Endometrial microvascular endothelial cells (primary cell): ENCODE data around the gene ATP8A2. TPM values are rescaled to one million over a fixed set of nuclear protein-coding genes. Genes with fewer than 3 reads are reported as not detected.

Source experiments
- in situ Hi-C: cut with HindIII; loops from 2 replicates; pipeline ENCODE4 v1.10.0; 2017; ENCODE audit warnings: low sequenced_read_pairs, low pct_unique_long_range_greater_than_20kb; ENCODE audit errors: inconsistent ontology term
- total RNA-seq: library from RNA; depleted of rRNA; stranded (reverse); fragments of >200 nt; gene quantifications from one replicate; pipeline ENCODE4 v1.2.3, GENCODE V29; 2015; ENCODE audit errors: inconsistent ontology term

The ATP8A2 gene
- total RNA-seq, 1 donor from 2014 or later, result not detected

DNA sequence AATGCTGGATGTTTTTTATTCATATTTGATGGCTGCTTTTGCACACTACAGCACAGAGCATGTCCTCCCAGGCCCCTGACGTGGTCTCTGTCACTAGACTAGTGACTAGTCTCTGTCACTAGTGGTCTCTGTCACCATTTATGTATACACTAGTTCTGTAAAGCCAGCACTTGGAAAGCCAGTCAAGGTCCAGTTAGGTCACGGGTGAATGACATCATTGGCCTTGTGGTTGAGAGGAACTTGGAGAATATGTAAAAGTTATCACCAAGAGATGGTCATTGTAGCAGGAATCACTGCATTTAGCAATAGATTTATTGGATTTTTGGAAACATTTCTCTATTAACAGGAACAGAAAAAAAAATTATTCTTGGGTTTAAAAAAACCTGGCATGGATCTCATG, 607.2 kb downstream of the ATP8A2 start:
- in situ Hi-C loops, result no loop called here

DNA sequence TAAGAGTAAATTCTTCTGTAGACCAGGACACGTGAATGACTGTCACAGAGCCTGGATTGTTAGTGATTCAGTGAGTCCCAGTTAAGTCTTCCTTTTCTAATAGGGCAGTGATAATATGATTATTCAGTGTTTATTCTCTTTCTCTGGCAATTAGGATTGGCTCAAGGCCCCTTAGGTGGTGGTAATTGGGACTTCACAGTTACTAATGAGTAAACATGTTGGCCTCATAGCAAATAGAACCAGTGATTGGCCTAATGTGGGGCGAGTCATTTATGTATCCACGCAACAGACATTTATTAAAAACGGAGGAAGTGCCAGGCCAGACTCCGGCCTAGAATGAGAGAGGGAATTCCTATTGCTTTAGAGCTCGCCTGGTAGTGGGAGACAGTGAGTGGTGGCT, 607.6 kb downstream of the ATP8A2 start:
- in situ Hi-C loops, result no loop called here

DNA sequence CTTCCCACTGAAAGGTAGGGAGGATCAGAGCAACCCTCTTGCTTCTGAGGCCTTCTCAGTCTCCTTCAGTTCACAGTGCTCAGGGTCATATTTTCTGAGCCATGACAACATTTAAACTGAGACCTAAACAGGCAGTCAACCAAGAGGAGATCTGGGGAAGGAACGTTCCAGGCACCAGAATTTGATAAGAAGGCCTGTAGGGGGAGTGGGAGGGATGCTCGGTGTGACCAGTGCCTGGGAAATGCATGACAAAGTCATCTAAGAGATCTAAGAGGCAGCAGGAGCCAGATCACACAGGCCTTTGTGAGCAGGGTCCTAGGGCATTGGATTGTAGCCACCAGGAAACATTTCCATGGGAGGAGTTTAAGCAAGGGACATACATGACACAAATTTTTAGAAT, 608.5 kb downstream of the ATP8A2 start:
- in situ Hi-C loops, result no loop called here

DNA sequence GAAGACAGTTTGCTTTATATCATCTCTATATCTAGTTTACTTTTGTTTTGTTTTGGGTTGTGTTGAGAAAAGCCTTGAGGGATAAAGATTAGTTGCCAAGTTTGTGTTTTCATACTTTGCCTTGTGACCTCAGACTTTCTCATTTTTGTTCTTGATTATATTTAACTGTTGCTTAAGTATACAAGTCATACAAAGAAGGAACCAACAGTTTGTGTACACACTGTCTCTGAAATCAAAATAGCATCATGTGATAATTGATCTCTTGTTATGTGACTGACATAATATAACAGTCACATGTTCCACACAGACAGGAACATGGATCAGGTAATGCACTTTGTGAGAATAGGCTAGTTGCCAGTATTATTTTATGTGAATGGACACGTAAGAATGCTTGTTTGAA, 609.3 kb downstream of the ATP8A2 start:
- in situ Hi-C loops, result no loop called here

DNA sequence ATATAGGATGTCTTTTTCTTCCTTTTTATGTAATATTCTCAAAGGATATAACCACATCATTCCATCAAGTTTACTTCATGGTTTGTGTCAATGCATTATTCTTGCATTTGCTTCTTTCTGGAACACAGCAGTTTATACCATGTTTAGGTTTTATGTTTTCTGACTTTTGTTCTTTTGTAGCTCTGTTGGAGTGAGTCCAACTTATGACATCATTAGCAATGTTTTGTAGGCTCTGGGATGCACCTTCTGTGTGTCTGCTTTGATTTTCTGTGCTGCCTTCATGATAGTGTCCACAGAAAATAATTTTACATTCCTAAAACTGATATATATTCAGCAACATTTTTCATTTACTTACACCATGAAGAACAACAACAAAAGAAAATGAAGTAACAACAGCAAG, 611.1 kb downstream of the ATP8A2 start:
- in situ Hi-C loops, result no loop called here

DNA sequence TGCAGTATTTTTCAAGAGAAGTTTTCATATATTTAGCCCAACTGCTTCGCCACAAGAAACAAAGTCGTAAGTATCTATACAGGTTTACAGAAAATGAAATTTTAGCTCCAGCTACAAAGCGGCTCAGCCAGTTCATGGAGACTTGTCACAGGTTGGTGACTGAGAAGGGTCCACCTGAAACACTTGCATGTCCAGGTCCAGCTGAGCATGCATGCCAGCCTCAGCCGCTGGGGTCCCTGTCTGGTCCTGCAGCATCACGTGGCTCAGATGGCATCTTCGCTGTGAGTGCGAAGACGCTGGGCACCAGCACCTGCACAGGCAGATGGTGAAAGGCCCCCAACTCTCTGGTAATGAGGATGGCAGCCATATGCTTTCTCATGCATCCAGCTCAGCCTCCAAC, 616.2 kb downstream of the ATP8A2 start:
- in situ Hi-C loops, result no loop called here

DNA sequence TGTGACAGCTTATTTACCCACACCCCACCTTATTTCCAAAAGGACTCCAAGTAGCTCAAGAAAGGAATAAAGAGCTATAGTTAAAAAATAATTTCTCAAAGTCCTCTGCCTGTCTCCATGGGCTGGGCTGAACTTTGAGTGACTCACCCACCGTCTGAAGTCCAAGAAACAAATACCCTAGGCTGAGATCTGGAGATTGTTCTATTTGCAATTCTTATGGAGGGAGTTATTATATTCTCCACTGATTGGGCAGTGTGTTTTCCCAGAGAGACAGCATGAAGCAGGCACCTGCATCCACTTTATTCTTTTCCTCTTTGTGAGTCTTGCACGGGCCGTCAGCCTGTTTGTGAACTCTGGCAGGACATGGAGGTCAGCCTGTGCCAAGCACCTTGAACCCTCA, 616.9 kb downstream of the ATP8A2 start:
- in situ Hi-C loops, result no loop called here

DNA sequence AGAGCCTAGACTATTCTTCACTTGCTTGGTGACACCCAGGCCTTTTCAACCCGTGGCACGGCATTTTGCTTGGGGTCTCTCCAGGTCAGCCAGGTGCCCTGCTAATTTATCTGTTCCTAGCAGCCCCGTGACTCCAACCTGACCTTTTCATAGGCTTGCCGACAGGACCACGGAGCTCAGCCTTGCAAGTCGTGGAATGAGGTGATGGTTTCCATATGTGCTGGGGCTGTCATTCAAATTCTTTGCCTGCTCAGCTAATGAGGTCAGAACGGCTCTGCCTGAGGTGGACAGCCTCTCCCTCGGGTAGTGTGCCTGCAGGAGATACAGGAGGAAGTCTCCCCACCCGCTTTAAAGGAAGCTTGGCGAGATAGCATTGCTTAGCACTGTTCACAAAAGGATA, 619.0 kb downstream of the ATP8A2 start:
- in situ Hi-C loops, result no loop called here

DNA sequence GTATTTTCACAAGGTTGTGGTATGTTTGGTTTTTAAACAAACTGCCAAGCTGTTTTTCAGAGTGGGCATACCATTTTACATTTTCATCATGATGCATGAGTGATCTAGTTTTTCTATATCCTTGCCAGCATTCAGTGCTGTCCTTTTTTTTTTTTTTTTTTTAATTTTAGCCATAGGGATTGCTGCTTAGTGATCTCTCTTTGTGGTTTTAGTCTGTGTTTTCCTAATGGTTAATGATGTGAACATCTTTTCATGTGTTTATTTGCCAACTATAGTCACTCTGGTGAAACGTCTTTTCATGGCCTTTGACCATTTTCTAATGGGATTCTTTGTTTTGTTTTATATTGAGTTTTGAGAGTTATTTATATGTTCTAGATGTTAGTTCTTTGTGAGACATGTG, 620.3 kb downstream of the ATP8A2 start:
- in situ Hi-C loops, result no loop called here

DNA sequence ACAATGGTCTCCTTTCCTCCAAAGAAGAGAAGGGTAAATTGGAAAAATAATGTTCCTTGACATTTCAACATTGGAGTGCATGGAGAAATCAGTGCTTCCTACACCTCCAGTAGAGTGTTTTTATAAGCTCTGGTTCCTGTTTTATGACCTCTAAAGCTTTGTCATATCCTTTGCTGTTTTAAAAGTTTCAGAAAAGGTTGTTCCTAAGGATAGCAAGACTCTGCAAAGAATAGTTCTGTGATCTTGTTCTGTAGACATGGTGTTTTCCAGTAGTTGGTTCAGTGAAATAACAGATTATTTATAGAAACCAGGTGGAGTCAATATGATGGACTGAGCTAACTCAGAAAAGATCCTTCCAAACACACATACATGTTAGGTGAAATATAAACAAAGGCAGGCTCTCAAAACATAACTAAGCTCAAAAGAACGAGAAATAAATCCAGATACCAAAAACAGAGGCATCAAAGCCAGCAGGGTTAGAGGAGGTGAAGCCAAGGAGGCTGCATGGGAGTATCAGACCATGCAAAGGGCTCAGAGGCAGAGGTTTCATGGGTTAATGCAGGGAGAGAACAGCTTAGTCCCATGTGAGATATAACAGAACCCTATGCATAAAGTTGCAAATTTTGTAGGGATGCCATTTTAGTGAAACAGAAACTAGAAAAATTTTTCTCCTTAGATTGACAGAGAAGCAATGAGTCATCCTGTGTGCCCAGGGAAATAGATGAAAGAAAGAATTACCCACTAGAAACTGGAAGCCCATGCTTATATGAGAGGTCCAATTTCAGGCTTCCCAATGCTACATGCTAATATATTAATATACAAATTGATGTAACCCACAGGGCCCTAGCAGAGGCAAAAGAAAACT, 635.7 kb downstream of the ATP8A2 start:
- in situ Hi-C loops, result no loop called here

DNA sequence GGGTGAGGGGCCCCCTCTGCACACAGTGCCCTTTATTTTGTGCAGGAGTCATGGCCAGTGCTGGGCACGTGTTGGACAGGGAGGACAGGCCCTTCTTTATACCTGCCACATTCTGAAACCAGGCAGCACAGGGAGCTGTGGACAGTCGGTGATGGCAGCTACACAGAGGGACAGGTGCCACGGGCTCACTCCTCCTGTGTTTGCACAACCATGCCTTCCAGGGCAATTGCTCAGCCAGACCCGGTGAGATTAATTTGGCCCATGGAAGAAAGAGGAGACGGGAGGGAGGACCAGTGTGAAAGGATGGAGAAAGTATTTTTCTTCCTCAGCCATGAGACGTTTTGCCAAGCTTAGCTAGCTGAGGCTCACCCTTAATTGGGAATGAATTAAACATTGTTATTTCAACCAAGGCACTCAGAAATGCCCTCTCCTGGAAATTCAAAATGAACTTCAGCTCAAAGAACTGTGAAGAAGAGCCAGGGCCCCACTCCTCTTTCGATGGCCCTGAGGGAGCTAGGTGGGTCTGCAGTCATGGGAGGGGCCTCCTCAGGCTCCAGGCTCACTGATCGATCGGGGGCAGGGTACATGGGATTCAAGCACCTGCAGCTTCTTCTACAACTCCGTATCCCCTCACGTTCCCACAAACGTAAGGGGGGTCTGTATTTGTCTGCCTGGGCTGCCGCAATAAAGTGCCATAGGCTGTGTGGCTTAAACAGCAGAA, 638.9 kb downstream of the ATP8A2 start:
- in situ Hi-C loops, result no loop called here

DNA sequence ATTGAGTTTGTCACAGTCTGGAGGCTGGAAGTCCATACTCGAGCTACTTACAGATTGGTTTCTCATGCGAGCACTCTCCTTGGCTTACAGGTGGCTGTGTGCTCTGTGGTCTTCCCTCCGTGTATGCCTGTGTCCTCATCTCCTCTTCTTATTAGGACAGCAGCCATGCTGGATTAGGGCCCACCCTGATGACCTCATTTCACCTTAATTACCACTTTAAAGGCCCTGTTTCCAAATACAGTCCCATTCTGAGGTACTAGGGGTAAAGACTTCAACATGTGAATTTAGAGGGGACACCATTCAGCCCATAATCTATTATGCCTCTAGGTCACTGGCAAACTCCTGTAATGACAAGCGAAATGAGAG, 639.4 kb downstream of the ATP8A2 start:
- in situ Hi-C loops, result no loop called here

DNA sequence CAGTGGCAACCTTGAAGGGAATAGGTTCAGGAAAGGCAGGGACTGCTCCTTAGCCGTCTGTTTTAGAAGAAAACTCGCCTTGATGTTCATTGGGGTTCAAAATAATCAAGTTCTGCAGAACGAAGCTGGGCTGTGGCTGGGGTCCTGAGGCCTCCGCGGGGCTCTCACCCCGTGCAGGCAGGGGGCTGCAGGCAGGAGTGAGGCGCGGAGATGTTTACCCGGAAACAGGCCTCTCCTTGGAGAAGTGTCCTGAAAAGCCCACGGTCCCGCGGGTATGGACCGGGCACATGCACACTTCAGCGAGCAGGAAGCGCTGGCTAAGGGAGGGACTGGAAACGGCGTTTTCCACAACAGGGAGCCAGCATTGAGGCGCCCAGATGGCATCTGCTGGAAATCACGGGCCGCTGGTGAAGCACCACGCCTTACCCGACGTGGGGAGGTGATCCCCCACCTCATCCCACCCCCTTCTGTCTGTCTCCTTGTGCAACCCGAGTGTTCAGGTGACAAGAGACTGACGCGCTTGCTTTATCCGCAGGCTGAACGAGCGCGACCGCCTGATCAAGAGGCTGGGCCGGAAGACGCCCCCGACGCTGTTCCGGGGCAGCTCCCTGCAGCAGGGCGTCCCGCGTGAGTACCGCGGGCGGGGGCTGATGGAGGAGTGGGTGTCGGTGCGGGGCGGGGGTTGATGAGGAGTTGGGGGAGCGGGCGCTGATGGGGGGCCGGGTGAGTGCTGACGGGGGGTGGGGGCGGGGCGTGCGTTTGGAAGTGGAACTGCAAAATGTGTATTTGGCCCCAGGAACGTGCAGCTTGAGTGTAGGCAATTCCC, 640.4 kb downstream of the ATP8A2 start:
- in situ Hi-C loops, result no loop called here

DNA sequence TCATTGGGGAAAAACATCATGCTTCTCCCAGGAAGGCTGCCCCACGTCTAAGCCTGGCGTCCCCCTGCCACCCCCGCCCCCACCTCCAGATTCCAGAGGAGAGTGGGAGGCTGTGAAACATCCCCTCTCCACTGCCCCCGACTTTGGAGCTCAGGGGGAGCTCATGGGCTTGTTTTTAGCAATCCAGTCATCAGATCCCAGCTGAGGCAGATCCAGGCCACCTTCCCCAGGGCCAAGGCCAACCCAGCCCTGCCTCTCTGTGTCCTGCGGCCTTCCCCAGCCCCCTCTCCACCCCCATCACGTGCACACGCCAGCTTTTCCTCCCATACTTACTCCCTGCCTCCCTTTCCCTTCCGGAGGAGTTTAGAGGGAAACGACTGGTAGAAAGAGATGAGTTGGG, 641.2 kb downstream of the ATP8A2 start:
- in situ Hi-C loops, result no loop called here

DNA sequence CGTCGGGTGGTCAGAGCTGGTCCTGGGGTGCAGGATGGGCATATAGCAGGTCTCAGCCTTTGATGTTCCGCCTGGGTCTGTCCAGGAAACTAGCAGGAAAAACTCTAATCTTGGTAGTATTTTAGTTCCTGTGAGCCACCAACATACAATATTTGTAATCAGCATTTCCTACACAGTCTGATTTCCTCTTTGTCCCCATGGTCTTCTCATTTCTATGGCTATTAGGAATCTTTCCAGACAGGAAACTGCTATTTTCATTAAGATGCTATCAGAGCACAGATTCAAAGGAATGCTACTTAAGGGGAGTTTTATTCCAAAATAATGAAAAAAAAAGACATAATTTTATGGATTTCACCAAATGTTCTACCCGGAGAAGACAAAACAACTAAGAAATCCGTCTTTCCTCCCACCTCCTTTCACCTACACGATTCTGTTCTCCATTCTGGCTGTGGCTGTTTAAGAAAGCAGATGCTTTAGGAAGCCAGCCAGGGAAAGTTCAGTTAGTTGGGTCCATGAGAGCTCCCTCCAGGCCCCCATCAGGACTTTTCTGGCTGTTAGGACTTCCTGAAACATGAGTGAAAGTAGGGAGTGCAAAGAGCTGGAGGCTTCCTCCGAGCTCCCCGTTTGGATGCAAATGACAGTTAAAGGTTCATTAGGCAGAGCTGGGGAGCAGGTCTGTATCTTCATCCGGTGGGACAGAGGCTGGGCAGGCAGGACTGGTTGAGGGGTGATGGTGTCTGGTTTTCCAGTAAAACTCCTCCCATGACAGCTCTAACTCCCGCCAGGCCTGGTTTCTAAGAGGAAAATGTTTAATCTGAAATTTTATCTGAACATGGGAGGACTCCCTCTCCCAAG, 643.7 kb downstream of the ATP8A2 start:
- in situ Hi-C loops, result no loop called here

DNA sequence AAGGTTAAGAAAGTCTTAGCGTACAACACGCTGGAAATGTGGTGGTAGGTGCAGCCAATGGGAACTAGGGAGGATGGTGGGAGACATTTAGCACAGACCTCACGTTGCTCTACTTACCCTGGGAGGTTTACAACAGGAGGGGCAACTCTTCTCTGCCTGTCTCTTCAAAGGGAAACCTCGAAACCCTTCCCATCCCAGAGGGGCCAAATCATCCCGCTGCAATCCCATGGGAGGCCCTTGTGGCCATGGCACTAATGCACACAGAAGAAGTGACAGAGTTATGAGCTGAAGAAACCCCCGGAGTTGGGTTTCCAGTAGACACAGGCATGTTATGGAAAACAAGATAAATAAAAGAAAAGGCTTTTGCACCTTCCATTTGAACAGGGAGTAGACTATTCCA, 644.4 kb downstream of the ATP8A2 start:
- in situ Hi-C loops, result no loop called here

DNA sequence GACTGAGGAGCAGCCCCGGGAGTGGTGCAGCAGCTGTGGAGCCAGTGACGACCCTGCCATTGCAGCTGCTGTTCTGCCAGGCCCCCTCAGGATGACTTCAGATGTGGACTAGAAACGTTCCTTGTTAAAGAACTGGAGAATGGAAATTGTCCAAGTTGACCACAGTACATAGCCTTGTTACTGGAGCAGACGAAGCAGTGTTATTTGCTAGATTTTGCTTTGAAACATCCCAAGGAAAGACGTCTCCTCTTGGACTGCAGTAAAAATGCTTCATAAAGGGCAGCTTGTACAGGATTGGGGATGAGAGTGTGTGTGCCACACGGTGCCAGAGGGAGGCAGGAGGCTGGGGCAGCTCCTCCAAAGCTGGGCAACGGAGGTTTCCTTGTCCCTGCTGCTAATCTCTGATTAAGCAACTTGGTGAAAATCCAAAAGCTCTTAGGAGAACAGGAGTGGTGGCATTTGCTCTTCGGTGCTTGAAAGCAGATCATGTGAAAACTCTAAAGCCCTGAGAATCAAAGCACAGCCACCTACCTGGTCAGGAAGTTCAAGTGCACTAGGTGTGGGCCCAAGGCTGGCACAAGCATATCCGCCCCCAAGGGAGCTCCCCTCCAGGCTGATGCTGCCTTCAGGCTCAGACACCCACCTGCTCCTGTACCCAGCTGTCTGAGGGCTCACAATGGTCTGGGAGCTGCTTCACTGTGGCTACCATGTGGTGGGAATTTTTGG, 645.6 kb downstream of the ATP8A2 start:
- in situ Hi-C loops, result no loop called here

DNA sequence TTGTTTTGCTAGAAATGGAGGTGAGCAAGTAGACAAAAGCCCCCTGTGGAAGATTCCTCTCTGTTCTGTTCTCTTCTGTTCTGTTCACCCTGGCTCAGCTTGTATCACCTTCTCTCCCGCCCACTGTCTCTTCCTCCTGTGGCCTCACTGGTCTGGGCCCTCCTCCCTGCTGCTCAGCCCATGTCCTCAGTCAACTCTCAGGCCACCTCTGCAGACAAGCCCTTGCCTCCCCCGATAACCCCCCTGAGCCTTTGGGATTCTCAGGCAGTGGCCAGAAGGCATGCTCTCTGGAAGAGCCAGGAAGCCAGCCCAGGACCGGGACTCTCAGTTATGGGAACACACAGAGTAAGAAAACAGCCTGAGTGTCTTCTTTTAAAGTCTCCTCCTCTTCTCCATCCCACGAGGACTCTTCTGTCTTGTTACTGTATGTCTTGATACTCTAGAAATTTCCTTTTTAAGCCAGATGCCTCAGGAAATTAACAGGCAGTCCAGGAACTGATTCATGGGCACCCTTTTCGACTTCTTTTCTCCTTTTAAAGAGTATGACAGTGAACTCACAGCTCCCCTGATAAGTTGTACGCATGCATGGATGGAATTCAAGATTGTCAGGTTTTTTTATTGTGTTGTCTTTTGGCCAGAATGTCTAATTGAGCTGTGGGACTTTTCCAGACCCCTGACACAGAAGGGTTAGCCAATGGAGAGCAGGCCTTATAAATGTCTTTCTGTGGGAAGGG, 646.3 kb downstream of the ATP8A2 start:
- in situ Hi-C loops, result no loop called here
